Kidney (tissue), 14 donors: ENCODE measurements around the gene ASB16. TPM values are rescaled to one million over a fixed set of nuclear protein-coding genes. Genes with fewer than 3 reads are reported as not detected.

Experiments used
- DNase-seq, 5 donors: peaks; one replicate each; pipeline ENCODE4 v3.0.0-alpha.2; 2013 to 2020
- FAIRE-seq: peaks from 2 replicates; lab custom pipeline; 2012; peaks lifted over from hg19 to GRCh38; lab: Jason Lieb, UNC
- H3K27ac ChIP-seq, 2 donors: one replicate each; pipeline ENCODE4 v1.7.0; 2013; ENCODE audit warnings: low read depth in 2 of 2, low read length in 2 of 2, inconsistent platforms in 1 of 2
- H3K27me3 ChIP-seq: one replicate; pipeline ENCODE4 v1.7.1; 2013; ENCODE audit warnings: low read length, inconsistent platforms; ENCODE audit not compliant: control insufficient read depth, insufficient read depth
- H3K36me3 ChIP-seq, 3 donors: one replicate each; pipeline versions ENCODE4 v1.7.0 to v1.7.1; 2013; ENCODE audit warnings: low read length in 3 of 3, control low read depth in 1 of 3, inconsistent platforms in 1 of 3; ENCODE audit not compliant: insufficient read depth in 3 of 3, control insufficient read depth in 2 of 3
- H3K4me1 ChIP-seq, 3 donors: one replicate each; pipeline versions ENCODE4 v1.7.0 to v1.7.1; 2013; ENCODE audit warnings: low read length in 3 of 3, inconsistent platforms in 1 of 3, low read depth in 1 of 3; ENCODE audit not compliant: control insufficient read depth in 2 of 3, insufficient read depth in 2 of 3
- H3K4me3 ChIP-seq, 3 donors: one replicate each; pipeline versions ENCODE4 v1.7.0 to v1.8.1; 2013; ENCODE audit warnings: low read length in 3 of 3, control low read depth in 1 of 3, inconsistent platforms in 1 of 3
- H3K9ac ChIP-seq, 3 donors: one replicate each; pipeline versions ENCODE4 v1.7.0 to v1.7.1; 2013; ENCODE audit warnings: low read length in 3 of 3, control low read depth in 1 of 3, inconsistent platforms in 1 of 3
- H3K9me3 ChIP-seq, 3 donors: one replicate each; pipeline versions ENCODE4 v1.7.0 to v1.7.1; 2013; ENCODE audit warnings: low read length in 3 of 3, control low read depth in 1 of 3, inconsistent platforms in 1 of 3; ENCODE audit not compliant: control insufficient read depth in 2 of 3, insufficient read depth in 1 of 3
- CTCF ChIP-seq: IDR thresholded peaks from 3 replicates; pipeline ENCODE4 v1.5.1; 2012; ENCODE audit warnings: mild to moderate bottlenecking, moderate library complexity, borderline replicate concordance; ENCODE audit not compliant: insufficient read depth; ENCODE audit errors: extremely low read depth
- intact Hi-C: fragments of 100-400 bp; cut with DNase I; formaldehyde crosslinking; loops from one replicate; pipeline ENCODE4 v1.11.1; 2022
- polyA plus RNA-seq: library from polyadenylated mRNA; stranded (reverse); fragments of 350-450 nt; fragmentation: Illumina TruSeq; extraction: RNeasy Lipid Tissue Mini Kit (QIAGEN cat#74804); gene quantifications from one replicate; pipeline ENCODE4 v1.2.3, GENCODE V29; 2014; ENCODE audit warnings: low read depth, low replicate concordance; ENCODE audit not compliant: insufficient read depth
- total RNA-seq: library from RNA; stranded (reverse); fragmentation: NEBNext Ultra II Directional; extraction: Animal tissue kit (Norgen Biotek cat#: 25700); gene quantifications from one replicate; pipeline ENCODE4 v1.2.1, GENCODE V29; 2021
- donor health status: control.
- donor health status: control.
- donor health status: control.
- donor health status: control.
- donor health status: control.
- donor health status: DM: yes; HTN: yes; CAD: no.
- donor health status: Normal renal cell carcinoma (clear cell type).

The ASB16 gene
- total and polyA plus RNA-seq, 2 donors from 2014 or later = 0.25 to 0.90 TPM

GRCh38 chr17:44220213-44221083 is 49.9 kb downstream of the ASB16 start:
- peak; percentile 59 to 88 (median 73) for DNase-seq
- H3K27ac ChIP-seq = peak overlapping the region; percentile 95
- no peaks in the 10 kb centered on the region for H3K9me3 ChIP-seq
- TF ChIP-seq CTCF = no peak
- H3K27me3 ChIP-seq = no peaks in the 10 kb centered on the region
- peak overlapping the region; percentile 53 to 83 (median 74) for H3K4me3 ChIP-seq
- peaks cover 6 to 35% (median 30%) of the 10 kb centered on the region in 3 donors for H3K4me1 ChIP-seq
- peak overlapping the region in 2 of 3 donors; percentile 90 to 91 for H3K9ac ChIP-seq
- intact Hi-C loops = no loop called here
- peaks cover 14 to 16% (median 15%) of the 10 kb centered on the region in 3 donors for H3K36me3 ChIP-seq
- no peak for FAIRE-seq

DNA sequence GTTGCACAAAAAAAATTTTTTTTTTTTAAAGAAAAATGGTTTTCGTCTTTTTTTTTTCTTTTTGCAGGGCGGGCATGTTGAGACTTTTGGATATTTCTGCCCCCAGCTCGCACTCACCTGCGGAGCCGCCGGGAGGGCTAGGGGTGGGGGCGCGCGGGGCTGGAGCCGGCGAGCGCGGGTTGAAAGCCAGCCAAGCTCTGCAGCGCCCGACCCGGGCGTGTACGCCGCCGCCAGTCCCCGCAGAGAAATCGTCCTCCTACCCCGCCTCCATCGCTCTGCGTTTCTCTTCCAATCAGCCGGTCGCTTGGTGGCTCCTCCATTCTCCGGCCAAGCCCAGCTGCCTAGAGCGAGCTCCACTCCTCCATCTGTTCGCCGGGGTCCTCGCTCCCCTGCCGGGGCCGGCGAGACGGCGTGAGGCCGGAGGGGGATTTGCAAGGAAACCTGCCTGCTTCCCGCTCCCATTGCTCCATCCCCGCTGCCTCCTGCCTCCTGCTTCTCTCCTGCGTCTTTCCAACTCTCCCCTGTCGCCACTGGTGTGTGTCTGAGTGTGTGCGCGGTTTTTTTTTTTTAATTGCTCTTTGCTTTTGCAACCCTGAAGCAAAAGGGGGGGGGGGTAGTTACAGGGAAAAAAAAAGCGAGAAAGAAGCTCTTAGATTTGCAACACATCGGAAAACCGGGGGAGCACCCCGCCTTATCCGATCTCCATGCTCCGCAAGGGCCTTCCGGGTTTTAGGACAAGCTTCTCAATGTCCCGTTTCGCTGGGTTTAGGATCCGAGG is 50.8 kb downstream of the ASB16 start:
- peak overlapping the region; percentile 88 to 95 for H3K27ac ChIP-seq
- H3K9me3 ChIP-seq = no peaks in the 10 kb centered on the region
- peaks cover 6 to 9% (median 7%) of the 10 kb centered on the region in 3 donors for H3K36me3 ChIP-seq
- no peaks in the 10 kb centered on the region for H3K27me3 ChIP-seq
- intact Hi-C loops = no loop called here
- H3K9ac ChIP-seq = peak overlapping the region; percentile 31 to 91 (median 71)
- FAIRE-seq (no peak), DNase-seq (peak; percentile 84 to 93 (median 90))
- peaks cover 6 to 31% (median 30%) of the 10 kb centered on the region in 3 donors for H3K4me1 ChIP-seq
- no peak for TF ChIP-seq CTCF
- H3K4me3 ChIP-seq = peak overlapping the region; percentile 40 to 83 (median 72)

DNA sequence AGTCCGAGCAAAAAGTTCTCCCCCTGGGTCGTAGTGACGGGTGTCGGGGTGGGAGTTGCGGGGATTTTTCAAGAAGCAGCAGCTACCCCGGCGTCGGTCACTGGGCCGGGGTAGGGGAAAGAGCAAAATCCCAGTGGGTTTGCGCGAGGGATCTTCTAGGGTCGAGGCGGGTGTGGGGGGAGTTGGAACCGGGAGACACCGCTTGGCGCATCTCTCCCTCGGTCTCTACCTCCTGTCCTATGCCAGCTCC is 51.3 kb downstream of the ASB16 start:
- Histone ChIP-seq H3K27me3 (no peaks in the 10 kb centered on the region), H3K4me3 (peak overlapping the region; percentile 53 to 83 (median 72)), H3K36me3 (peaks cover under 1 to 4% (median 2%) of the 10 kb centered on the region in 3 donors), H3K9ac (peak overlapping the region; percentile 31 to 91 (median 71)), H3K27ac (peak overlapping the region; percentile 88 to 95), H3K9me3 (no peaks in the 10 kb centered on the region), H3K4me1 (peaks cover 6 to 27% (median 26%) of the 10 kb centered on the region in 3 donors)
- FAIRE-seq = no peak
- no peak for TF ChIP-seq CTCF
- intact Hi-C loops = no loop called here
- DNase-seq = no peak
